Astrocyte (in vitro differentiated cells and primary cell): Measurements from ENCODE around the gene PLP1.

Experiments
- EZH2 ChIP-seq: IDR thresholded peaks from 2 replicates; pipeline ENCODE4 v1.6.1; 2012; ENCODE audit warnings: mild to moderate bottlenecking, low read length, inconsistent platforms; ENCODE audit not compliant: insufficient read depth
- TF ChIP-seq, protein P1 (sequence below): IDR thresholded peaks from 2 replicates; pipeline ENCODE4 v1.5.1; 2011; ENCODE audit warnings: low read depth, mild to moderate bottlenecking, inconsistent platforms, low read length, moderate library complexity; ENCODE audit not compliant: insufficient read depth

DNA sequence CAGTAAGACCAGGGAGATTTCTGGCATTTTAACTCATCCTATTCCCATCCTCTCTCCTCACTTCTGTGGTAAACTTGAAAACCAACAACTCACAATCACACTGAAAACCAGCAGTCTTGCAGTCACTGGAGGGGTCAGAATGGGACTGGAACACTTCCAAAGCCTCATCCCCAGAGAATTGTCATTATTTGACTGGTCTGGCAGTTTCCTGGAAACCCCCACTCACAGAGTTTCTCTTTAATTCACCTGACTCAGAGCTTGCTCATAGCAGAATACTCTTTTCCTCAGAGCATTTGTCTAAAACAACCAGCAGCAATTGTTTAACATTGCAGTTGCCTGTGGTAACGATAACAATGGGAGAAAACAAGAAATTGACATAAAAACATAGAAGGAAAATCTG, 62.8 kb downstream of the PLP1 start:
- TF ChIP-seq, protein P1, sequence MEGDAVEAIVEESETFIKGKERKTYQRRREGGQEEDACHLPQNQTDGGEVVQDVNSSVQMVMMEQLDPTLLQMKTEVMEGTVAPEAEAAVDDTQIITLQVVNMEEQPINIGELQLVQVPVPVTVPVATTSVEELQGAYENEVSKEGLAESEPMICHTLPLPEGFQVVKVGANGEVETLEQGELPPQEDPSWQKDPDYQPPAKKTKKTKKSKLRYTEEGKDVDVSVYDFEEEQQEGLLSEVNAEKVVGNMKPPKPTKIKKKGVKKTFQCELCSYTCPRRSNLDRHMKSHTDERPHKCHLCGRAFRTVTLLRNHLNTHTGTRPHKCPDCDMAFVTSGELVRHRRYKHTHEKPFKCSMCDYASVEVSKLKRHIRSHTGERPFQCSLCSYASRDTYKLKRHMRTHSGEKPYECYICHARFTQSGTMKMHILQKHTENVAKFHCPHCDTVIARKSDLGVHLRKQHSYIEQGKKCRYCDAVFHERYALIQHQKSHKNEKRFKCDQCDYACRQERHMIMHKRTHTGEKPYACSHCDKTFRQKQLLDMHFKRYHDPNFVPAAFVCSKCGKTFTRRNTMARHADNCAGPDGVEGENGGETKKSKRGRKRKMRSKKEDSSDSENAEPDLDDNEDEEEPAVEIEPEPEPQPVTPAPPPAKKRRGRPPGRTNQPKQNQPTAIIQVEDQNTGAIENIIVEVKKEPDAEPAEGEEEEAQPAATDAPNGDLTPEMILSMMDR = no peak
- no peak for TF ChIP-seq EZH2
